Heart right ventricle (tissue), 16 donors: ENCODE results near the gene POLR3H. TPM values are rescaled to one million over a fixed set of nuclear protein-coding genes. Genes with fewer than 3 reads are reported as not detected.

Experiments used
- ATAC-seq, 8 donors: fragments of 200-7000 bp; cut with Tn5 transposase; one replicate each; pipeline ENCODE4 v1.9.1; 2020; ENCODE audit warnings: mild to moderate bottlenecking in 8 of 8, moderate library complexity in 8 of 8, moderate number of reproducible peaks in 1 of 8
- DNase-seq, 2 donors: peaks; one replicate each; pipeline ENCODE4 v3.0.0-alpha.2; 2020
- H3K27ac ChIP-seq, 10 donors: fragments of 200-600 bp; sonication (generic) in 2 of 10; one replicate each; pipeline versions ENCODE4 v1.5.0 to v1.8.0; 2020 to 2022; ENCODE audit warnings: mild to moderate bottlenecking in 3 of 10
- H3K27me3 ChIP-seq, 7 donors: fragments of 200-600 bp; one replicate each; pipeline ENCODE4 v1.8.0; 2021 to 2022; ENCODE audit warnings: mild to moderate bottlenecking in 2 of 7
- H3K36me3 ChIP-seq, 9 donors: fragments of 200-600 bp; sonication (generic) in 1 of 9; one replicate each; pipeline versions ENCODE4 v1.5.0 to v1.8.0; 2020 to 2022; ENCODE audit warnings: mild to moderate bottlenecking in 2 of 9
- H3K4me1 ChIP-seq, 9 donors: fragments of 200-600 bp; sonication (generic) in 1 of 9; one replicate each; pipeline versions ENCODE4 v1.5.0 to v1.8.0; 2020 to 2022; ENCODE audit warnings: mild to moderate bottlenecking in 4 of 9
- H3K4me3 ChIP-seq, 10 donors: fragments of 200-600 bp; sonication (generic) in 2 of 10; one replicate each; pipeline versions ENCODE4 v1.5.0 to v1.8.0; 2020 to 2022; ENCODE audit warnings: mild to moderate bottlenecking in 7 of 10, moderate library complexity in 2 of 10
- H3K9me3 ChIP-seq, 11 donors: fragments of 200-600 bp in 10 of 11; sonication (generic) in 2 of 11; one replicate each; pipeline versions ENCODE4 v1.5.0 to v1.8.0; 2013 to 2022; ENCODE audit warnings: mild to moderate bottlenecking in 2 of 11, control low read depth in 1 of 11, moderate library complexity in 1 of 11
- WGBS, 2 donors: extraction: QIAGEN DNeasy Blood & Tissue Kit; methylation state at CpG; one replicate each; pipeline ENCODE4 v1.1.7; 2013; ENCODE audit warnings: inconsistent platforms in 1 of 2; 5-methylcytosine and 5-hydroxymethylcytosine counted together
- intact Hi-C, 10 donors: fragments of 100-400 bp; cut with DNase I; formaldehyde crosslinking; loops; one replicate each; pipeline versions ENCODE4 v1.11.1 to v1.14.2; 2022
- polyA plus RNA-seq, 2 donors: library from polyadenylated mRNA; stranded (reverse); fragments of 200-250 nt; gene quantifications; one replicate each; pipeline ENCODE4 v1.2.3, GENCODE V29; 2013
- total RNA-seq, 10 donors: library from RNA; stranded (reverse); fragmentation: NEBNext Ultra II Directional in 3 of 10; extraction: Animal tissue kit (Norgen Biotek cat#: 25700) in 3 of 10; gene quantifications; one replicate each; pipeline versions ENCODE4 v1.2.1 to v1.2.4, GENCODE V29; 2021 to 2023
- TF ChIP-seq, protein P1 (sequence below), 9 donors: fragments of 200-600 bp; sonication (generic) in 2 of 9; IDR thresholded peaks; one replicate each; pipeline versions ENCODE4 v1.5.0 to v1.8.0; 2021 to 2022; ENCODE audit warnings: antibody characterized with exemption in 9 of 9, mild to moderate bottlenecking in 5 of 9, moderate library complexity in 1 of 9
- donor health status: Arrhythmogenic right ventricular cardiomyopathy.
- donor health status: ischemic (EF 13 %, LVEDD 7.1; RV severe dilation, severe dysfunction).
- donor health status: healthy with polysubstance abuse.
- donor health status: DM: no; HTN: yes; CAD: no.
- donor health status: DM: no; HTN: no; CAD: no.
- donor health status: ischemic (EF 25% LVEDD 6.9; RV normal size, moderate dysfunction).
- donor health status: ischemic (EF 25% LVEDD 5.7; RV mildly dilated, moderate dysfunction).
- donor health status: healthy.
- donor health status: DM: yes; HTN: yes; CAD: no.
- donor health status: Ischemic cardiomyopathy.
- donor health status: ischemic (EF 35%, LVEDD 5.7; RV mildly dilated, moderate dysfunction).
- donor health status: nonischemic (EF 11% LVEDD 7.7; RV severe dilation, severe dysfunction).
- donor health status: DM: yes; HTN: yes; CAD: no.
- donor health status: PGD.
- donor health status: ischemic (EF 29% LVEDD 5.4; RV normal size, mild dysfunction).
- donor health status: nonischemic (EF 23%, LVEDD 6.1; RV moderate dilation, normal function).

POLR3H gene
- total and polyA plus RNA-seq, 12 donors = 13.3 to 34.9 (median 17.8) TPM

GRCh38 chr22:41537203-41537602, 7.1 kb downstream of the POLR3H start:
- H3K36me3 ChIP-seq = peaks cover 0 to 56% (median 0%) of the 10 kb centered on the region in 9 donors

GRCh38 chr22:41535244-41535643, 9.0 kb downstream of the POLR3H start:
- intact Hi-C loops = no loop called here
- Histone ChIP-seq H3K9me3 (no peaks in the 10 kb centered on the region), H3K27ac (no peak overlapping the region), H3K27me3 (no peaks in the 10 kb centered on the region), H3K4me3 (no peak overlapping the region), H3K4me1 (peaks cover 0 to 35% (median 22%) of the 10 kb centered on the region in 9 donors), H3K36me3 (peaks cover 0 to 73% (median 13%) of the 10 kb centered on the region in 9 donors)
- WGBS, 2 donors = 87 to 93% methylated on average over 5 of the region's 5 CpGs
- ATAC-seq (no peak), DNase-seq (no peak)
- TF ChIP-seq, protein P1, sequence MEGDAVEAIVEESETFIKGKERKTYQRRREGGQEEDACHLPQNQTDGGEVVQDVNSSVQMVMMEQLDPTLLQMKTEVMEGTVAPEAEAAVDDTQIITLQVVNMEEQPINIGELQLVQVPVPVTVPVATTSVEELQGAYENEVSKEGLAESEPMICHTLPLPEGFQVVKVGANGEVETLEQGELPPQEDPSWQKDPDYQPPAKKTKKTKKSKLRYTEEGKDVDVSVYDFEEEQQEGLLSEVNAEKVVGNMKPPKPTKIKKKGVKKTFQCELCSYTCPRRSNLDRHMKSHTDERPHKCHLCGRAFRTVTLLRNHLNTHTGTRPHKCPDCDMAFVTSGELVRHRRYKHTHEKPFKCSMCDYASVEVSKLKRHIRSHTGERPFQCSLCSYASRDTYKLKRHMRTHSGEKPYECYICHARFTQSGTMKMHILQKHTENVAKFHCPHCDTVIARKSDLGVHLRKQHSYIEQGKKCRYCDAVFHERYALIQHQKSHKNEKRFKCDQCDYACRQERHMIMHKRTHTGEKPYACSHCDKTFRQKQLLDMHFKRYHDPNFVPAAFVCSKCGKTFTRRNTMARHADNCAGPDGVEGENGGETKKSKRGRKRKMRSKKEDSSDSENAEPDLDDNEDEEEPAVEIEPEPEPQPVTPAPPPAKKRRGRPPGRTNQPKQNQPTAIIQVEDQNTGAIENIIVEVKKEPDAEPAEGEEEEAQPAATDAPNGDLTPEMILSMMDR (IDR thresholded peaks at IDR 0.05) = peak in 2 of 9 donors; percentile 10 to 18

More at GRCh38 chr22:41537203-41537602, 7.1 kb downstream of the POLR3H start:
- no peak for DNase-seq
- 92 to 94% methylated on average over 3 of the region's 3 CpGs for WGBS, 2 donors
- ATAC-seq = no peak
- Histone ChIP-seq H3K4me3 (no peak overlapping the region), H3K4me1 (peaks cover 5 to 29% (median 13%) of the 10 kb centered on the region in 9 donors), H3K9me3 (no peaks in the 10 kb centered on the region), H3K27ac (no peak overlapping the region), H3K27me3 (no peaks in the 10 kb centered on the region)
- TF ChIP-seq, protein P1 (IDR thresholded peaks at IDR 0.05) = no peak
- intact Hi-C loops = no loop called here

DNA sequence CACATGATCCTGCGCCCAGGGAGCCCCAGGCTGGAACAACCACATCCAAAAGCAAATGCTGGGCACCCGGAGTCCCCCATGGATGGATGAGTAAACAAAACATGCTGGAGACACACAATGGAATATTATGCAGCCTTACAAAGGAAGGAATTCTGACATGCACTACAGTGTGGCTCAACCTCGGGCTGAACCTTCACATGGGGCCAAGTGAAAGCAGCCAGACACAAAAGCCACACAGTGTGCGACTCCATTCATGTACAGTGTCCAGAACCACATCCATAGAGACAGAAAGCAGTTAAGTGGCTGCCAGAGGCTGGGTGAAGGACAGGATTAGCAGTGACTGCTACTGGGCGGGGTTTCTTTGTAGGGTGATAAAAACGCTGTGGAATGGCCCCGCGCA, 10.1 kb downstream of the POLR3H start:
- no peak overlapping the region for H3K4me3 ChIP-seq
- TF ChIP-seq, protein P1 (IDR thresholded peaks at IDR 0.05) = no peak
- H3K4me1 ChIP-seq = peaks cover 0 to 31% (median 20%) of the 10 kb centered on the region in 9 donors
- WGBS, 2 donors = 81 to 89% methylated on average over 8 of the region's 8 CpGs
- intact Hi-C loops = loop anchor here in 3 of 10 donors (5.0 kb wide), 1 partner anchor 132 kb away; no protein-coding TSS in a partner anchor
- H3K27me3 ChIP-seq = no peaks in the 10 kb centered on the region
- peak in 5 of 8 donors; percentile 9 to 48 (median 27) for ATAC-seq
- DNase-seq = no peak
- H3K27ac ChIP-seq = no peak overlapping the region
- H3K9me3 ChIP-seq = no peaks in the 10 kb centered on the region
- H3K36me3 ChIP-seq = peaks cover 0 to 71% (median 17%) of the 10 kb centered on the region in 9 donors

DNA sequence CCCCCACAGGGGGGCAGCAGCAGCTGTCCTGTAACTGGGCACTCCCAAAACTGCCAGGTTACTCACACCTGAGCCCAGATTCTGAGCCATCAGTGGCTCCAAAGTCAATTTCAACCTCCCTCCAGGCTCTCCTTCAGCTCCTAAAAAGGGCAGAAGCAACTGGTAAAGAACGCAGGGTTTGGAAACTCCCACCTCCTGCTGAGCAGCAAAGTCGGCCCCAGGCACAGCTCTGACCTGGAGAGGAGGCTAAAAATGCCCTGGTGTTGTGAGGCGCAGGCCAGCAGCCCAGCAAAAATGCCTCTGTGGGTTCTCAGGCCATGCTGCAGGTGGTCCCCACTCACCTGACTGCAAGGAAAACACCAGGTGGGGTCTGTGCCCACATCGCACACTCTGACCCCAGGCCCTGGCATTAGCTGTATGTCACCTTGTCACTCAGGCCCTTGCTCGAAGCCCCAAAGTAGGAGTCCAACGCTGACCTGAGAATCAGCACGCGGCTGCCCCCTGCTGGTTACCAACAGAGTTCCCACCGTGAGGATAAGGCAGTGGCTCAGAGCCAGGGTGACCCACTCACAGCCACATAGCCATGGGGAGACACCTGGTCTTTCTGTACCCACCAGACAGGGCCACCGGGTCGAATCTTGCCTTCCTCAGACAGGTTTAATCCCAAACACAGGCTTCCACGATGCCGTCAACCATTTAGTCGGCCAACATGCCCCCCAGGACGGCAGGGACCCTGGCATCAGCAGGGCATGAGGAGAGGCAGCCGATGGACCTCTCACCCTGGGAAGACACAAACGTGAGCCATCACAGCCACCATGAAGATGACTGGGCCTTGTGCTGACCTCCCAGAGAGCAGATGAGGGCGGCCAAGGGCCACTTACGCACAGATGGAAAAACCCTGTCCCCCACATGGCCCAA, 11.1 kb downstream of the POLR3H start:
- no peaks in the 10 kb centered on the region for H3K9me3 ChIP-seq
- peaks cover 0 to 72% (median 26%) of the 10 kb centered on the region in 9 donors for H3K36me3 ChIP-seq
- 51 to 57% methylated on average over 19 of the region's 19 CpGs for WGBS, 2 donors
- no peak overlapping the region for H3K4me3 ChIP-seq
- DNase-seq = peak; percentile 74 to 84
- ATAC-seq = peak; percentile 40 to 78 (median 70)
- no peaks in the 10 kb centered on the region for H3K27me3 ChIP-seq
- H3K27ac ChIP-seq = peak overlapping the region in 8 of 10 donors; percentile 30 to 78 (median 66)
- TF ChIP-seq, protein P1 (IDR thresholded peaks at IDR 0.05) = peak; percentile 70 to 84 (median 81)
- peaks cover 0 to 31% (median 20%) of the 10 kb centered on the region in 9 donors for H3K4me1 ChIP-seq
- intact Hi-C loops = loop anchor here in 3 of 10 donors (5.0 kb wide), 1 partner anchor 131 kb away; no protein-coding TSS in a partner anchor
